Smooth muscle cell (in vitro differentiated cells): Measurements from ENCODE around the gene HOTAIR. TPM values are rescaled to one million over a fixed set of nuclear protein-coding genes. Genes with fewer than 3 reads are reported as not detected.
A peak's percentile ranks its signal among the peaks of the same experiment; 100 is the strongest.

Experiments
- DNase-seq: peaks from one replicate; lab custom pipeline; 2025; ENCODE audit not compliant: unreplicated experiment; lab: John Stamatoyannopoulos, UW
- H2AFZ ChIP-seq: fragments of 200-600 bp; sonication (generic); 2 replicates; pipeline ENCODE4 v1.6.0; 2016; ENCODE audit warnings: antibody characterized with exemption, low read depth, mild to moderate bottlenecking
- H3F3A ChIP-seq: fragments of 200-600 bp; sonication (generic); 2 replicates; pipeline ENCODE4 v1.6.0; 2017; ENCODE audit warnings: antibody characterized with exemption, low read depth
- H3K27ac ChIP-seq: fragments of 200-600 bp; sonication (generic); 2 replicates; pipeline ENCODE4 v1.5.1; 2016; ENCODE audit warnings: low read depth, mild to moderate bottlenecking
- H3K27me3 ChIP-seq: fragments of 200-600 bp; sonication (generic); 2 replicates; pipeline ENCODE4 v1.6.1; 2016; ENCODE audit warnings: low read depth, mild to moderate bottlenecking
- H3K36me3 ChIP-seq: fragments of 200-600 bp; sonication (generic); 2 replicates; pipeline ENCODE4 v1.5.1; 2016; ENCODE audit warnings: low read depth
- H3K4me1 ChIP-seq: fragments of 200-600 bp; sonication (generic); 2 replicates; pipeline ENCODE4 v1.5.1; 2016; ENCODE audit warnings: low read depth
- H3K4me2 ChIP-seq: fragments of 200-600 bp; sonication (generic); 2 replicates; pipeline ENCODE4 v1.6.0; 2016; ENCODE audit warnings: mild to moderate bottlenecking
- H3K4me3 ChIP-seq: fragments of 200-600 bp; sonication (generic); 2 replicates; pipeline ENCODE4 v1.5.1; 2016; ENCODE audit warnings: mild to moderate bottlenecking
- H3K79me2 ChIP-seq: fragments of 200-600 bp; sonication (generic); 2 replicates; pipeline ENCODE4 v1.6.0; 2016; ENCODE audit warnings: low read depth, mild to moderate bottlenecking
- H3K9ac ChIP-seq: fragments of 200-600 bp; sonication (generic); 2 replicates; pipeline ENCODE4 v1.6.0; 2016; ENCODE audit warnings: low read depth
- H3K9me3 ChIP-seq: fragments of 200-600 bp; sonication (generic); replicated peaks from 2 replicates; pipeline ENCODE4 v1.5.1; 2016; ENCODE audit warnings: low read depth
- H4K20me1 ChIP-seq: fragments of 200-600 bp; sonication (generic); 2 replicates; pipeline ENCODE4 v1.6.0; 2016; ENCODE audit warnings: low read depth
- CTCF ChIP-seq: fragments of 200-600 bp; sonication (generic); IDR thresholded peaks from 2 replicates; pipeline ENCODE4 v1.5.1; 2017; ENCODE audit warnings: borderline replicate concordance, mild to moderate bottlenecking, antibody characterized with exemption; ENCODE audit not compliant: insufficient read depth, poor library complexity, severe bottlenecking
- WGBS: methylation state at CpG from one replicate; pipeline ENCODE4 v1.1.7; 2016; ENCODE audit warnings: low lambda C conversion rate; 5-methylcytosine and 5-hydroxymethylcytosine counted together
- polyA plus RNA-seq: library from polyadenylated mRNA; unstranded; fragments of >200 nt; fragmentation: Nextera tagmentation; extraction: Ambion mirVana; gene quantifications from 2 replicates; pipeline ENCODE4 v1.2.1, GENCODE V29; 2016
- total RNA-seq: library from RNA; depleted of rRNA; stranded (reverse); fragments of >200 nt; gene quantifications from 2 replicates; pipeline ENCODE4 v1.2.3, GENCODE V29; 2014

HOTAIR gene
- total and polyA plus RNA-seq, 2 experiments from 2014 or later, result 0.43 TPM; not detected in 1

- H3K4me3 ChIP-seq, result peak overlapping the region; percentile 49
- 29% methylated on average over 14 of the region's 14 CpGs for WGBS
- H4K20me1 ChIP-seq, result no peaks in the 10 kb centered on the region
- H3K9ac ChIP-seq, result no peak overlapping the region
- no peak for DNase-seq
- no peaks in the 10 kb centered on the region for H3K9me3 ChIP-seq
- no peak overlapping the region for H3K27ac ChIP-seq
- H3K4me2 ChIP-seq, result peak overlapping the region; percentile 71
- no peak for TF ChIP-seq CTCF
- no peaks in the 10 kb centered on the region for H3K79me2 ChIP-seq
- H3K36me3 ChIP-seq, result no peaks in the 10 kb centered on the region
- no peak overlapping the region for H2AFZ ChIP-seq
- no peaks in the 10 kb centered on the region for H3F3A ChIP-seq
- H3K27me3 ChIP-seq, result peaks cover 98% of the 10 kb centered on the region
- peaks cover 3% of the 10 kb centered on the region for H3K4me1 ChIP-seq
Observed at GRCh38 chr12:54011665-54012532, 37.1 kb upstream of the HOTAIR start.

- H3K4me2 ChIP-seq, result peak overlapping the region; percentile 71
- H3K4me3 ChIP-seq, result peak overlapping the region; percentile 49
- H3F3A ChIP-seq, result no peaks in the 10 kb centered on the region
- no peaks in the 10 kb centered on the region for H3K36me3 ChIP-seq
- no peak overlapping the region for H3K27ac ChIP-seq
- no peak for TF ChIP-seq CTCF
- H3K4me1 ChIP-seq, result peaks cover 3% of the 10 kb centered on the region
- H3K79me2 ChIP-seq, result no peaks in the 10 kb centered on the region
- H3K9me3 ChIP-seq, result no peaks in the 10 kb centered on the region
- no peaks in the 10 kb centered on the region for H4K20me1 ChIP-seq
- no peak overlapping the region for H3K9ac ChIP-seq
- no peak for DNase-seq
- WGBS, result 15% methylated on average over 17 of the region's 17 CpGs
- H3K27me3 ChIP-seq, result peaks cover 98% of the 10 kb centered on the region
- no peak overlapping the region for H2AFZ ChIP-seq
Observed at GRCh38 chr12:54010972-54011664, 36.4 kb upstream of the HOTAIR start.

GRCh38 chr12:54010053-54010971, 35.6 kb upstream of the HOTAIR start:
- H3F3A ChIP-seq, result no peaks in the 10 kb centered on the region
- no peak for DNase-seq
- TF ChIP-seq CTCF, result no peak
- H2AFZ ChIP-seq, result no peak overlapping the region
- H3K4me1 ChIP-seq, result peaks cover 3% of the 10 kb centered on the region
- H3K9ac ChIP-seq, result no peak overlapping the region
- WGBS, result 30% methylated on average over 10 of the region's 10 CpGs
- no peak overlapping the region for H3K27ac ChIP-seq
- no peaks in the 10 kb centered on the region for H3K36me3 ChIP-seq
- H4K20me1 ChIP-seq, result no peaks in the 10 kb centered on the region
- no peaks in the 10 kb centered on the region for H3K79me2 ChIP-seq
- H3K4me3 ChIP-seq, result peak overlapping the region; percentile 49
- peaks cover 98% of the 10 kb centered on the region for H3K27me3 ChIP-seq
- H3K4me2 ChIP-seq, result peak overlapping the region; percentile 77
- no peaks in the 10 kb centered on the region for H3K9me3 ChIP-seq
